Erythroblast (primary cell): Measurements from ENCODE around the gene CHIC2.

Experiments
- GATA1 ChIP-seq: IDR thresholded peaks from 2 replicates; pipeline ENCODE4 v1.6.1; 2011; ENCODE audit warnings: low read depth, mild to moderate bottlenecking, control low read depth, low read length, moderate library complexity
- POLR2A ChIP-seq: IDR thresholded peaks from 2 replicates; pipeline ENCODE4 v1.6.1; 2011; ENCODE audit warnings: mild to moderate bottlenecking, low read length

DNA sequence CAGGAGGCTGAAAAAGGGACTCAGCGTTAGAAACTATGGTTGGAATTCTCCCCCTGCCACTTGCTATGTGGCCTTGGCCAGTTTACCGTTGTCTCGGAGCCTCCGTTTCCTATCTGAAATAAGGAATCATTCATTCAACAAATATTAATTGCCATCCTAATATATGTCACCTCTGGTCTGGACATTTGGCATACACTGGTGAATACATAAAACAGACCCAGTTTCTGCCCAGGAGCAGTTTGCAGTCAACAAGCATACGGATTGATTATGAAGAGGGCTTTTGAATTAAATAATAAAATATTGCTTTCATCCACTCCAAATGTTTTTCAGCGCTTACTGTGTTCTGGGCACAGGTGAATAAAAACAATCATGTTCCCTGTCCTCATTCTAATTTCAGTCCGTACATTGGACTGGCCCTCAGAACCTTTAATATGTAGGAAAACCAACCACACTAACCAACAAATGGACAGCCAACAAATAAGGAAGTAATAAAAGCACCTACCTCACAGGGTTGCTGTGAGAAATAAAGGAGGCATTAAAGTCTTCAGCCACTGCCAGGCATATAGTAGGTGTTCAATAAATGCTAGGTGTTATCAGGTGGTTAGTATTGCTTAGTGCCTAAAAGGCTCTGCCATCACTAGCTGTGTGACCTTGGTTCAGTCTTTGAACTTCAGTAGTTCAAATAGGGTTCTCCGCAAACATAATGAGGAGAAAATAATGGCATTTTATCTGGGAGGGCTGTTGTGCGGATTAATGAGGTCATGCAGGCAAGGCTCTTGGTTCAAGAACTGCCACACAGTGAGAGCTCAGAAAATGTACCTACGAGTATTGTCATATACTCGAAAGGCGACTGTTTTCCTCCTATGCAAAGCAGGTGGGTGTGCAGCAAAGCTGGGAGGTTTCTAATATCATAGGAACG is 28.3 kb upstream of the CHIC2 start:
- TF ChIP-seq POLR2A (no peak), GATA1 (no peak)
